Stimulated activated memory B cell treated with anti-CD40 and anti-IgM and Interleukin-4, amounts not matched to agents 10 μg/mL and 1 μg/mL and 100 μg/mL, for 72 hours (primary cell): ENCODE results near the gene MYO1F.

Experiments used
- ATAC-seq: fragments of 150-1000 bp; cut with Tn5 transposase; 2 replicates; pipeline ENCODE4 v1.10.0; 2021
- H3K27ac Mint-ChIP-seq: one replicate; pipeline ENCODE4 v1.8.0; 2022; ENCODE audit warnings: mild to moderate bottlenecking, mixed read lengths
- H3K27me3 Mint-ChIP-seq: one replicate; pipeline ENCODE4 v1.8.0; 2022; ENCODE audit warnings: mixed read lengths
- H3K36me3 Mint-ChIP-seq: one replicate; pipeline ENCODE4 v1.8.0; 2022; ENCODE audit warnings: mixed read lengths
- H3K4me1 Mint-ChIP-seq: one replicate; pipeline ENCODE4 v1.8.0; 2022; ENCODE audit warnings: mixed read lengths
- H3K4me3 Mint-ChIP-seq: one replicate; pipeline ENCODE4 v1.8.0; 2022; ENCODE audit warnings: mild to moderate bottlenecking, moderate library complexity, mixed read lengths
- H3K9me3 Mint-ChIP-seq: one replicate; pipeline ENCODE4 v1.8.0; 2022; ENCODE audit warnings: mixed read lengths

Gene MYO1F

GRCh38 chr19:8609279-8610040, 32.2 kb upstream of the MYO1F start:
- Mint-ChIP-seq H3K4me3 (peak overlapping the region; percentile 48), H3K9me3 (no peaks in the 10 kb centered on the region), H3K4me1 (peaks cover 17% of the 10 kb centered on the region), H3K36me3 (no peaks in the 10 kb centered on the region), H3K27ac (no peak overlapping the region), H3K27me3 (peaks cover 49% of the 10 kb centered on the region)
- ATAC-seq: no peak

GRCh38 chr19:8608941-8609278, 31.7 kb upstream of the MYO1F start:
- Mint-ChIP-seq H3K27me3 (peaks cover 49% of the 10 kb centered on the region), H3K27ac (no peak overlapping the region), H3K36me3 (no peaks in the 10 kb centered on the region), H3K9me3 (no peaks in the 10 kb centered on the region), H3K4me3 (no peak overlapping the region), H3K4me1 (peaks cover 17% of the 10 kb centered on the region)
- ATAC-seq: no peak

- Mint-ChIP-seq H3K27ac (no peak overlapping the region), H3K36me3 (no peaks in the 10 kb centered on the region), H3K4me3 (no peak overlapping the region), H3K9me3 (no peaks in the 10 kb centered on the region), H3K27me3 (peaks cover 63% of the 10 kb centered on the region), H3K4me1 (peaks cover 17% of the 10 kb centered on the region)
- ATAC-seq: no peak
Measured at GRCh38 chr19:8607386-8607785, 30.1 kb upstream of the MYO1F start.

- Mint-ChIP-seq H3K27ac (no peak overlapping the region), H3K36me3 (no peaks in the 10 kb centered on the region), H3K4me3 (no peak overlapping the region), H3K9me3 (peaks cover 2% of the 10 kb centered on the region), H3K4me1 (peaks cover 17% of the 10 kb centered on the region), H3K27me3 (peaks cover 74% of the 10 kb centered on the region)
- ATAC-seq: no peak
Measured at GRCh38 chr19:8605514-8605913, 28.3 kb upstream of the MYO1F start.

GRCh38 chr19:8601796-8602195, 24.6 kb upstream of the MYO1F start:
- no peak overlapping the region for H3K27ac Mint-ChIP-seq
- peaks cover 4% of the 10 kb centered on the region for H3K9me3 Mint-ChIP-seq
- H3K4me1 Mint-ChIP-seq: no peaks in the 10 kb centered on the region
- ATAC-seq: no peak
- peaks cover 51% of the 10 kb centered on the region for H3K27me3 Mint-ChIP-seq
- no peak overlapping the region for H3K4me3 Mint-ChIP-seq
- H3K36me3 Mint-ChIP-seq: no peaks in the 10 kb centered on the region

- ATAC-seq: no peak
- Mint-ChIP-seq H3K36me3 (no peaks in the 10 kb centered on the region), H3K27ac (no peak overlapping the region), H3K4me3 (no peak overlapping the region), H3K4me1 (no peaks in the 10 kb centered on the region), H3K9me3 (peaks cover 4% of the 10 kb centered on the region), H3K27me3 (peaks cover 47% of the 10 kb centered on the region)
Measured at GRCh38 chr19:8600816-8601215, 23.6 kb upstream of the MYO1F start.

GRCh38 chr19:8600064-8600463, 22.8 kb upstream of the MYO1F start:
- no peak overlapping the region for H3K4me3 Mint-ChIP-seq
- no peak overlapping the region for H3K27ac Mint-ChIP-seq
- H3K27me3 Mint-ChIP-seq: peaks cover 53% of the 10 kb centered on the region
- no peaks in the 10 kb centered on the region for H3K4me1 Mint-ChIP-seq
- no peaks in the 10 kb centered on the region for H3K36me3 Mint-ChIP-seq
- no peak for ATAC-seq
- H3K9me3 Mint-ChIP-seq: peaks cover 4% of the 10 kb centered on the region

GRCh38 chr19:8596168-8596567, 18.9 kb upstream of the MYO1F start:
- Mint-ChIP-seq H3K4me3 (no peak overlapping the region), H3K9me3 (peaks cover 16% of the 10 kb centered on the region), H3K36me3 (peaks cover 15% of the 10 kb centered on the region), H3K27me3 (peaks cover 64% of the 10 kb centered on the region), H3K4me1 (peaks cover 13% of the 10 kb centered on the region), H3K27ac (no peak overlapping the region)
- no peak for ATAC-seq

GRCh38 chr19:8595651-8596050, 18.4 kb upstream of the MYO1F start:
- Mint-ChIP-seq H3K36me3 (peaks cover 15% of the 10 kb centered on the region), H3K27me3 (peaks cover 69% of the 10 kb centered on the region), H3K9me3 (peaks cover 16% of the 10 kb centered on the region), H3K4me3 (no peak overlapping the region), H3K4me1 (peaks cover 13% of the 10 kb centered on the region), H3K27ac (no peak overlapping the region)
- no peak for ATAC-seq

GRCh38 chr19:8593931-8594330, 16.7 kb upstream of the MYO1F start:
- peaks cover 16% of the 10 kb centered on the region for H3K9me3 Mint-ChIP-seq
- no peak overlapping the region for H3K4me3 Mint-ChIP-seq
- peaks cover 13% of the 10 kb centered on the region for H3K4me1 Mint-ChIP-seq
- ATAC-seq: no peak
- H3K36me3 Mint-ChIP-seq: peaks cover 15% of the 10 kb centered on the region
- peaks cover 83% of the 10 kb centered on the region for H3K27me3 Mint-ChIP-seq
- no peak overlapping the region for H3K27ac Mint-ChIP-seq

GRCh38 chr19:8592231-8593009, 15.2 kb upstream of the MYO1F start:
- Mint-ChIP-seq H3K36me3 (peaks cover 15% of the 10 kb centered on the region), H3K27ac (no peak overlapping the region), H3K4me3 (peak overlapping the region; percentile 34), H3K4me1 (peaks cover 13% of the 10 kb centered on the region), H3K27me3 (peaks cover 83% of the 10 kb centered on the region), H3K9me3 (peaks cover 13% of the 10 kb centered on the region)
- ATAC-seq: peak; percentile 32

- no peak for ATAC-seq
- Mint-ChIP-seq H3K4me3 (no peak overlapping the region), H3K27ac (no peak overlapping the region), H3K9me3 (peaks cover 13% of the 10 kb centered on the region), H3K36me3 (peaks cover 12% of the 10 kb centered on the region), H3K4me1 (peaks cover 13% of the 10 kb centered on the region), H3K27me3 (peaks cover 56% of the 10 kb centered on the region)
Measured at GRCh38 chr19:8589177-8589714, 12.0 kb upstream of the MYO1F start.

- Mint-ChIP-seq H3K4me1 (no peaks in the 10 kb centered on the region), H3K4me3 (no peak overlapping the region), H3K27ac (no peak overlapping the region), H3K36me3 (no peaks in the 10 kb centered on the region), H3K9me3 (no peaks in the 10 kb centered on the region), H3K27me3 (peaks cover 27% of the 10 kb centered on the region)
- no peak for ATAC-seq
Measured at GRCh38 chr19:8585894-8586750, 8.9 kb upstream of the MYO1F start.

GRCh38 chr19:8584965-8585893, 8.0 kb upstream of the MYO1F start:
- no peaks in the 10 kb centered on the region for H3K36me3 Mint-ChIP-seq
- no peaks in the 10 kb centered on the region for H3K9me3 Mint-ChIP-seq
- peaks cover 18% of the 10 kb centered on the region for H3K27me3 Mint-ChIP-seq
- no peak overlapping the region for H3K4me3 Mint-ChIP-seq
- H3K27ac Mint-ChIP-seq: no peak overlapping the region
- ATAC-seq: peak; percentile 42
- no peaks in the 10 kb centered on the region for H3K4me1 Mint-ChIP-seq
